RCC 7860 (cell line): ENCODE measurements around the gene PCDHGA11.
"Not testable (repeated sequence)": the region's sequence is repeated elsewhere in the genome, so short reads cannot be mapped to it uniquely, and the experiment has no call there.

Experiments used
- DNase-seq: peaks from one replicate; pipeline ENCODE4 v3.0.0-alpha.2; 2015; ENCODE audit warnings: low spot score
- FAIRE-seq: peaks from 2 replicates; lab custom pipeline; 2012; peaks lifted over from hg19 to GRCh38; lab: Jason Lieb, UNC

The PCDHGA11 gene

GRCh38 chr5:141397756-141398551 is 22.9 kb upstream of the PCDHGA11 start, which contains the start of gene PCDHGB5:
Gene PCDHGB5 (plus strand): TSS chr5:141397947. CDS start chr5:141398128, 181 bp downstream.
- DNase-seq, FAIRE-seq: not testable (repeated sequence)

DNA sequence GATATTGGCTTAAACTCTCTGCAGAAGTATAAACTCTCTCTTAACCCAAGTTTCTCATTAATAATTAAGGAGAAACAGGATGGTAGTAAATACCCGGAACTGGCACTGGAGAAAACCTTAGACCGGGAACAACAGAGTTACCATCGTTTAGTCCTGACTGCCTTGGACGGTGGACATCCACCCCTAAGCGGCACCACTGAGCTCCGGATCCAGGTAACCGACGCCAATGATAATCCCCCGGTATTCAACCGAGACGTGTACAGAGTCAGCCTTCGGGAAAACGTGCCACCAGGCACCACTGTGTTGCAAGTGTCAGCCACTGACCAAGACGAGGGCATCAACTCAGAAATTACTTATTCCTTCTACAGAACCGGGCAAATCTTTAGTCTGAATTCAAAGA is 22.2 kb upstream of the PCDHGA11 start:
- DNase-seq: no peak
- FAIRE-seq: no peak

GRCh38 chr5:141399555-141400258 is 21.1 kb upstream of the PCDHGA11 start:
- no peak for DNase-seq
- FAIRE-seq: no peak

DNA sequence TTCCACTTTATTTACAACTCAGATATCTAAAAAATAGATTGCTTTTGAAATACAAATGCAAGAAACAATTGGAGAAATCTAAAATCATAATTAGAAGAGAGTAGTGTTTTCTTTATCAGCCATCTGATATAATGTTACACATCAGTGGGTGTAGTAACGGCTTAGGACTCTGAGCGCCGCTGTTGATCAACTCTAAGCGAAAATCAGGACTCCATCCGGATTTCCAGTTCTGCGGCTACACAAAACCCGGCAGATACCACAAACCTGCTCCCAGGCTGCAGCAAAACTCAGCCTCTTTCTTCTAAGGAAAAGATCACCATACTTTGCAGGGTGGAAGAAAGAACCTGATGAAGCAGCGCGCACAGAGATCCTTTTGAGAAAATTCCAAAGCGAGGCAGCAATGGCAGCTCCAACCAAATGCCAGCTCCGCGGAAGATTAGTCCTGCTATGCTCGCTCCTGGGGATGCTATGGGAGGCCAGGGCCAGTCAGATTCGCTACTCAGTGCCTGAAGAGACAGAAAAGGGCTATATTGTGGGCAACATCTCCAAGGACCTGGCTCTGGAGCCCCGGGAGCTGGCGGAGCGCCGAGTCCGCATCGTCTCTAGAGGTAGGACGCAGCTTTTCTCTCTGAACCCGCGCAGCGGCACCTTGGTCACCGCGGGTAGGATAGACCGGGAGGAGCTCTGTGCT is 18.2 kb upstream of the PCDHGA11 start, which contains the start of gene PCDHGA9:
TSS of gene PCDHGA9 (plus strand) at position 226 of the 691 bp plus-strand sequence. CDS start at position 401, 175 bp downstream.
- DNase-seq: no peak

DNA sequence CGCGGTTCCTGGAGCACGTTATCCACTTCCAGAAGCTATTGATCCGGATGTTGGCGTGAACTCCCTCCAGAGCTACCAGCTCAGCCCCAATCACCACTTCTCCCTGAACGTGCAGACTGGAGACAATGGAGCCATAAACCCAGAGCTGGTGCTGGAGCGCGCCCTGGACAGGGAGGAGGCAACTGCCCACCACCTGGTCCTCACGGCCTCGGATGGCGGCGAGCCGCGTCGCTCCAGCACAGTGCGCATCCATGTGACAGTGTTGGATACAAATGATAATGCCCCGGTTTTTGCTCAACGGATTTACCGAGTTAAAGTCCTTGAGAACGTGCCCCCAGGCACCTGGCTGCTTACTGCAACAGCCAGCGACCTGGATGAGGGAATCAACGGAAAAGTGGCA is 17.5 kb upstream of the PCDHGA11 start:
- FAIRE-seq: no peak
- DNase-seq: no peak

More for the DNA sequence above, 18.2 kb upstream of the PCDHGA11 start, which contains the start of gene PCDHGA9:
- no peak for FAIRE-seq

- FAIRE-seq: not testable (repeated sequence)
- DNase-seq: peak; percentile 35
These were observed 12.9 kb upstream of the PCDHGA11 start, which contains the start of gene PCDHGB6 for GRCh38 chr5:141407790-141408505. Gene PCDHGB6 (plus strand): TSS chr5:141408021. CDS start chr5:141408203, 182 bp downstream.

- no peak for DNase-seq
- FAIRE-seq: no peak
These were observed 11.1 kb upstream of the PCDHGA11 start for GRCh38 chr5:141409598-141410306.

DNA sequence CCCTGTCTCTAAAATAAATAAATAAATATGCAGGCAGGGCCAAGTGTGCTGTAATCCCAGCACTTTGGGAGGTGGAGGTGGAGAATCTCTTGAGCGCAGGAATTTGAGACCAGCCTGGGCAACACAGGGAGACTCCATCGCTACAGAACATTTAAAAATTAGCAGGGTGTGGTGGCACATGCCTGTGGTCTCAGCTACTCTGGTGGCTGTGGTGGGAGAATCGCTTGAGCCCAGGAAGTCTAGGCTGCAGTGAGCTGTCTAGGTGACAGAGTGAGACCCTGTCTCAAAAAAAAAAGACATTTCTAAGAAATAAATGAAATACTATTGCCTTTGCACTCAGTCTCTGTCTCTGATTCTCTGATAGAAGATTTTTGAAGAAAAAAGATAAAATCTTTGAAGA is 9.3 kb upstream of the PCDHGA11 start:
- no peak for FAIRE-seq

GRCh38 chr5:141412854-141413539 is 7.9 kb upstream of the PCDHGA11 start, which contains the start of gene PCDHGA10:
Gene PCDHGA10 (plus strand): TSS chr5:141412987. CDS start chr5:141413176, 189 bp downstream.
- peak; percentile 56 for DNase-seq

More for the DNA sequence above, 9.3 kb upstream of the PCDHGA11 start:
- DNase-seq: no peak

GRCh38 chr5:141413540-141414069 is 7.2 kb upstream of the PCDHGA11 start:
- no peak for DNase-seq
- FAIRE-seq: no peak

More at GRCh38 chr5:141412854-141413539, 7.9 kb upstream of the PCDHGA11 start, which contains the start of gene PCDHGA10:
- FAIRE-seq: peak; percentile 52

GRCh38 chr5:141414548-141415274 is 6.1 kb upstream of the PCDHGA11 start:
- DNase-seq, FAIRE-seq: not testable (repeated sequence)

GRCh38 chr5:141415275-141415618 is 5.6 kb upstream of the PCDHGA11 start:
- not testable (repeated sequence) for FAIRE-seq, DNase-seq

DNA sequence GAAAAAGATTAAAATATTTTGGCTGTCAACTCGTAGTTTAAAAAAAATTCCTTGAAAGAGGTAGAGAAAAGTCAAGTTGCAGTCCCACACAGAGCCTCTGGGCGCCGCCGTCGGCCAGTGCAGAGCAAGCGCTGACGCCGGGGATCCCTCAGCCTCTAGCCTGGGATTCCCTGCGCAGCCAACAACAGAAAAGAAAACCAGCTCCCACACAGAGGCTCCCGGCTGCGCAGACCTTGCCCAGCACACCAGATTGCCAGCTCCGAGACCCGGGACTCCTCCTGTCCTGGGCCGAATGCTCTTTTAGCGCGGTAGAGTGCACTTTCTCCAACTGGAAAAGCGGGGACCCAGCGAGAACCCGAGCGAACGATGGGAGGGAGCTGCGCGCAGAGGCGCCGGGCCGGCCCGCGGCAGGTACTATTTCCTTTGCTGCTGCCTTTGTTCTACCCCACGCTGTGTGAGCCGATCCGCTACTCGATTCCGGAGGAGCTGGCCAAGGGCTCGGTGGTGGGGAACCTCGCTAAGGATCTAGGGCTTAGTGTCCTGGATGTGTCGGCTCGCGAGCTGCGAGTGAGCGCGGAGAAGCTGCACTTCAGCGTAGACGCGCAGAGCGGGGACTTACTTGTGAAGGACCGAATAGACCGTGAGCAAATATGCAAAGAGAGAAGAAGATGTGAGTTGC is 3.2 kb upstream of the PCDHGA11 start, which contains the start of gene PCDHGB7:
TSS of gene PCDHGB7 (plus strand) at position 184 of the 679 bp plus-strand sequence. CDS start at position 367, 183 bp downstream.
- DNase-seq (peak; percentile 39), FAIRE-seq (peak; percentile 30)

DNA sequence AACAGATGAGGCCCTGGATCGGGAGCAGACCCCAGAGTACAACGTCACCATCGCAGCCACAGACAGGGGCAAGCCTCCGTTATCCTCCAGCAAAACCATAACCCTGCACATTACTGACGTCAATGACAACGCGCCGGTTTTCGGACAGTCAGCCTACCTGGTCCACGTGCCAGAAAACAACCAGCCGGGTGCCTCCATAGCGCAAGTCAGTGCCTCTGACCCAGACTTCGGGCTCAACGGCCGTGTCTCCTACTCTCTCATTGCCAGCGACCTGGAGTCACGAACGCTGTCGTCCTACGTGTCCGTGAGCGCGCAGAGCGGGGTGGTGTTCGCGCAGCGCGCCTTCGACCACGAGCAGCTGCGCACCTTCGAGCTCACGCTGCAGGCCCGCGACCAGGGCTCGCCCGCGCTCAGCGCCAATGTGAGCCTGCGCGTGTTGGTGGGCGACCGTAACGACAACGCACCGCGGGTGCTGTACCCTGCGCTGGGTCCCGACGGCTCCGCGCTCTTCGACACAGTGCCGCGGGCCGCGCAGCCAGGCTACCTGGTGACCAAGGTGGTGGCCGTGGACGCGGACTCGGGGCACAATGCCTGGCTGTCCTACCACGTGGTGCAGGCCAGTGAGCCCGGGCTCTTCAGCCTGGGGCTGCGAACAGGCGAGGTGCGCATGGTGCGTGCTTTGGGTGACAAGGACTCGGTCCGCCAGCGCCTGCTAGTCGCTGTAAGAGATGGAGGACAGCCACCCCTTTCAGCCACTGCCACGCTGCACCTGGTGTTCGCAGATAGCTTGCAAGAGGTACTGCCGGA is 1.6 kb upstream of the PCDHGA11 start:
- no peak for FAIRE-seq
- no peak for DNase-seq

- DNase-seq (no peak), FAIRE-seq (no peak)
These were observed 621 bp downstream of the PCDHGA11 start for GRCh38 chr5:141421489-141421855.

DNA sequence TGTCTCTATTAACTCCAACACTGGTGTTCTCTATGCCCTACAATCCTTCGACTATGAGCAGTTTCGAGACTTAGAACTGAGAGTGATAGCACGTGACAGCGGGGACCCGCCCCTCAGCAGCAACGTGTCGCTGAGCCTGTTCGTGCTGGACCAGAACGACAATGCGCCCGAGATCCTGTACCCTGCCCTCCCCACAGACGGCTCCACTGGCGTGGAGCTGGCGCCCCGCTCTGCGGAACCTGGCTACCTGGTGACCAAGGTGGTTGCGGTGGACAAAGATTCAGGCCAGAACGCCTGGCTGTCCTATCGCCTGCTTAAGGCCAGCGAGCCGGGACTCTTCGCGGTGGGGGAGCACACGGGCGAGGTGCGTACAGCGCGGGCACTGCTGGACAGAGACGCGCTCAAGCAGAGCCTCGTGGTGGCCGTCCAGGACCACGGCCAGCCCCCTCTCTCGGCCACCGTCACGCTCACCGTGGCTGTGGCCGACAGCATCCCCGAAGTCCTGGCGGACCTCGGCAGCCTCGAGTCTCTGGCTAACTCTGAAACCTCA is 2.0 kb downstream of the PCDHGA11 start:
- no peak for FAIRE-seq

More for the DNA sequence above, 2.0 kb downstream of the PCDHGA11 start:
- no peak for DNase-seq
